GM20000 (cell line): Measurements from ENCODE around the gene FBXO41.
"Not testable (repeated sequence)": the region's sequence is repeated elsewhere in the genome, so short reads cannot be mapped to it uniquely, and the experiment has no call there.

Experiments used
- DNase-seq: peaks from one replicate; pipeline ENCODE4 v3.0.0; 2012; ENCODE audit warnings: low spot score
- TF ChIP-seq, protein P1 (sequence below): IDR thresholded peaks from 2 replicates; pipeline ENCODE4 v1.5.1; 2012; ENCODE audit warnings: mild to moderate bottlenecking, control low read depth; ENCODE audit errors: extremely low read depth, missing control alignments

Gene FBXO41

DNA sequence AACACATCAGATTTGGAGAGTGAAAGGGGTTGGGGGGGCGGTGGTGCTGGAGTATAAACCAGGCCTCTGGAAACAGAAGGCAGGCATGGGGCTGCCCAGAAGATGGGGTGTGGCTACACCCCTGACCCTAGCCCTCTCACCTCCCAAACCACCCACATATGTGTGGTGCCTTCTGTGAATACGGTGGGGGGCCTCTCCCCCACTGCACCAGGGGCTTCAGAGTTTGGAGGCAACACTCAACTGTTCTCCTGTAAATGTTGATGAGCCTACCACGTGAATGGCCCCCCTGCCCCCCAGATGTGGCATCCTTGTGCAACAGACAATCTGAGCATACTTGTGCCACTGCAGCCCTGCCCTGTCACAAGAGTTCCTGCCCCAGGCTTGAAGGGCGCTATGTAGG lies 19.5 kb downstream of the FBXO41 start:
- TF ChIP-seq, protein P1, sequence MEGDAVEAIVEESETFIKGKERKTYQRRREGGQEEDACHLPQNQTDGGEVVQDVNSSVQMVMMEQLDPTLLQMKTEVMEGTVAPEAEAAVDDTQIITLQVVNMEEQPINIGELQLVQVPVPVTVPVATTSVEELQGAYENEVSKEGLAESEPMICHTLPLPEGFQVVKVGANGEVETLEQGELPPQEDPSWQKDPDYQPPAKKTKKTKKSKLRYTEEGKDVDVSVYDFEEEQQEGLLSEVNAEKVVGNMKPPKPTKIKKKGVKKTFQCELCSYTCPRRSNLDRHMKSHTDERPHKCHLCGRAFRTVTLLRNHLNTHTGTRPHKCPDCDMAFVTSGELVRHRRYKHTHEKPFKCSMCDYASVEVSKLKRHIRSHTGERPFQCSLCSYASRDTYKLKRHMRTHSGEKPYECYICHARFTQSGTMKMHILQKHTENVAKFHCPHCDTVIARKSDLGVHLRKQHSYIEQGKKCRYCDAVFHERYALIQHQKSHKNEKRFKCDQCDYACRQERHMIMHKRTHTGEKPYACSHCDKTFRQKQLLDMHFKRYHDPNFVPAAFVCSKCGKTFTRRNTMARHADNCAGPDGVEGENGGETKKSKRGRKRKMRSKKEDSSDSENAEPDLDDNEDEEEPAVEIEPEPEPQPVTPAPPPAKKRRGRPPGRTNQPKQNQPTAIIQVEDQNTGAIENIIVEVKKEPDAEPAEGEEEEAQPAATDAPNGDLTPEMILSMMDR = no peak

DNA sequence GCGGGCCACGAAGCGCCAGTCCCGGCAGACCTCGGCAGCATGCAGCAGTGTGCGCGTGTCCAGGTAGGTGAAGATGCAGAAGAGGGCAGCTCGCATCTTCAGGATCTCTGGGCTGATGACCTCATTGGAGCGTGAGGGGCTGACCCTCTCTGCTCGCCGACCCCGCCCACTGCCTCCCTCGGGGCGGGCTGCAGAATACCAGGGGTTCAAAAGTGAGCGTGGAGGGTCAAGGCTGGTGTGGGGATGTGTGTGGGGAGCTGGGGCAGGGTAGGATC lies 20.0 kb downstream of the FBXO41 start:
- TF ChIP-seq, protein P1 = no peak
- no peak for DNase-seq

More for the DNA sequence above, 19.5 kb downstream of the FBXO41 start:
- DNase-seq = no peak

DNA sequence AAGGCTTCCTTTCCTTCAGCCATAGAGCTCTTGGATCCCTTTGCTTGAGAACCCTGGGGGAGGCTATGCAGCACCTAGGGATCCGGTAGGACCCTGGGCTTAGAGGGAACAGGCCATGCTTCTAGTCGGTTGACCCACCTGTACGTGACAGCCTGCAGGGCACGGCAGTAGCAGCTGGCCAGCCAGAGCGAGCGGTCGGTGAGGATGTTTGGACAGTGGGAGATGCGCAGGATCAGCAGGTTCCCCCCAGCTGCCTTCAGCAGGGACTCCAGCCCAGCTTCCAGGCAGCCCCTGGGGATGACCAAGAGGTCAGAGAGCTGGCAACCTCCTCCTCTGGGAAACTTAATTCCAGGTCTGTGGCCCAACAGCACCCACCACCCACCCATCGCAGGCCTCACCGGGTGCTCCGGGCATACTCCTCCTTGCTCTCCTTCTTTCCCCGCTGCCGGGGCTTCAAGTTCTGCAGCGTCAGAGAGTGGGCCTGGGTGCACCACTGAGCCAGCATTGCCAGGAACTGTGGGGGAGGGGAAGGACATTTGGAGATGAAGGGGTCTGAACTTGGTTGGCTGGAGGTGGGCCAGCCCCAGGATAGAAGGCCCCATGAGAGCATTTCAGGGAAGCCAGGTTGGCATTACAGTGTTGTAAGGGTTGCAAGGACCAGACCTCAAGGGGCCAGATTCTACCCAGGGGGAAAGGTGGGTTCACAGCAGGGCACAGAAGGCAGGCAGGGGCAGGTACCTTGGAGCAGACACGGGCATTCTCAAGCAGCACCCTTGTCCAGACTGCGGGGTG lies 20.5 kb downstream of the FBXO41 start:
- DNase-seq = no peak
- TF ChIP-seq, protein P1 = no peak

DNA sequence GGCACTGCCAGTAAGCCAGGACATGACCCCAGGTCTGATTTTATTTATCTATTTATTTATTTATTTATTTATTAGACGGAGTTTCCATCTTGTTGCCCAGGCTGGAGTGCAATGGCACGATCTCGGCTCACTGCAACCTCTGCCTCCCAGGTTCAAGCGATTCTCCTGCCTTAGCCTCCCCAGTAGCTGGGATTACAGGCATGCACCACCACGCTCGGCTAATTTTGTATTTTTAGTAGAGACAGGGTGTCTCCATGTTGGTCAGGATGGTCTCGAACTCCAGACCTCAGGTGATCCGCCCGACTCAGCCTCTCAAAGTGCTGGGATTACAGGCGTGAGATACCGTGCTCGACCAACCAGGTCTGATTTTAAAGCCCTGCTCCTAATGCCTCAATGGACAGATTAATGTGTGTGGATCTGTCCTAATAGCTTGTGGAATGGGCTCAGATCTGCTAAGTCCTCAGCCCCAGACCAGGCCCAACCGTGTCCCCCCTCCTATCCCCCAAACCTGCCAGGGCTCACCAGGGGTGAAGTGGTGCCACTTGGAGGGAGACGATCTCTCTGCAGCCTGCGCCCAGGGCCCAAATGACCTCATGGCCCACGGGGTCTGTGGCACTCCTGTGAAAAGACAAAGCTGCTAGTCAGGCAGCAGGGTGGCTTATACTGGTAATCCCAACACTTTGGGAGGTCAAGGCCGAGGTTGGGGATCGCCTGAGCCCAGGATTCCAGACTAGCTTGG lies 21.4 kb downstream of the FBXO41 start:
- DNase-seq = not testable (repeated sequence)

DNA sequence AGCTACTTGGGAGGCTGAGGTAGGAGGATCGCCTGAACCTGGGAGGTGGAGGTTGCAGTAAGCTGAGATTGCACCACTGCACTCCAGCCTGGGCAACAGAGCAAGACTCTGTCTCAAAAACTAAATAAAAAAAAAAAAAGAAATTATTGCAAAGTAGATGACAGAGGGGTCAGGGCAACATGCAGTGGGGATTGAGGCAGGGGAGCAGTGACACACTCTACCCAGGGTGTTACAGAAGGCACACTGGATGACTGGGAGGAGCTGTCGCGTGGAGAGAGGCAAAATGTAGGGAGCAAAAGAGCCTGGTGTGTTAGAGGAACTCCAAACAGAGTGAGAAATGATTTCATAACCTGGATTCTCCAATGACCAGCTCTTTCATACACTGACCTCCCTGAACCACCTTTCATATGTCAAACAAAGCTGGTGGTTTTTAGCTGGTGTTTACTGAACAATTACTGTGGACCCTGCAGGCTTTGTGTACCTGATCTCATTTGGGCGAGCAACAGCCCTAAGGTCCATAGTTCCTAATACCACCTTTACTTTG lies 22.1 kb downstream of the FBXO41 start:
- TF ChIP-seq, protein P1 = no peak
- DNase-seq = no peak

DNA sequence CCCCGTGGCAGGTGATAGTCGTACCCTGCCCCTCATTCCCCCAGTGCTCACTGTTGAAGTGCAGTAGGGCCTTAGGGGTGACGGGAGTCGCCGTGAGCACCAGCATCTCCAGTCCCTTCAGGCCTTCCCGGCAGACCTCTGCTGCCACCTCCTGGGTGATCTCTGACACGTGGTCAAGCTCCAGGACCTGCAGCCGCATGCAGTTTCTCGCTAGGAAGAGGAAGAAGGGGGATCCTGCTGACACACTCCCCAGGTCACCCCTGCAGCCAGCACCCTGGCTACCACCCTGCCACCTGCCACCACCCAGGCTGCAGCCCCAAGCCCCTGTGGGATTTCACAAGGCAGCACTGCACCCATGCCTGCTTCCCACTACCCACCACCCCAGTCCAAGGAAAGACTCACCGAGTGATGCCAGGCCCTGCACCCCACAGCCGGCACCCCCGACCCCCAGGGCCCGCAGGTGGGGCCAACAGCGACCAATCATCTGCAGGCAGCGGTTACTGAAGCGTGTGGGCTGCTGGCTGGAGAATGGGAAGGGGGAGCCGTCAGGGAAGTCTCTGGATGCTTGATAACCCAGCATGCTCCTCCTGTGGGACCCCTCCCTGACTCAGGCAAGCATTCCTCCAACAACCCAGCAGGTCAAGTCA lies 23.8 kb downstream of the FBXO41 start:
- no peak for DNase-seq
- TF ChIP-seq, protein P1 = no peak

DNA sequence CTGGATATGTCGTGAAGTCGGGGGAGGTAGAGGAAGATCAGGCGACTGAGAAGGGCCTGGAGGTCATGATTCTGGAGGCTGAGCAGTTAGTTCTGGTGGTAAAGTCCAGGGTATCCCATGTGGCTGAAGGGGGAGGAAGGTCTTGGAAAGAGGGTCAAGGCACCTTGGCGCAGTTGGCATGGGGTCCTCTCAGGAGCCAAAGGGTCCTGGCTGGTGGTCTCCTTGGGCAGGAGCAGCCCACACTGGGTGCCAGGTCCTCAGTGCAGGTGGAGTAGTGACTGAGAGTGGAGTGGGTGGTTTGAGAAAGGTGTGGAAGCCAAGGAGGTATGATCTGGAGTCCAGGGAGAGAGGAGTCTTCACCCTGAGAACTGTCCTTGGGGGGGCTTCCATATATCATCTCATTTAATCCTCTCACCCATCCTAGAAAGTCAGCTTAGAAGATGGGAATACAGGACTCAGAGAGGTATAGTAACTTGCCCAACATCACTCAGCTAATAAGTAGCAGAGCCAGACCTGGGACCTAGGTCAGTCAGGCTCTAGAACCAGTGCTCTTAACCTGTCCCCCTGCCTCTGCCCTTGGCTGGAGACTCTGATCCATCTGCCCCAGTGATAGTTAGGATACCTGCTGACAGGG lies 24.5 kb downstream of the FBXO41 start:
- no peak for DNase-seq
- TF ChIP-seq, protein P1 = no peak
